HG03432 (cell line): ENCODE data around the gene CCP110.

Experiments used
- ATAC-seq: cut with Tn5 transposase; IDR thresholded peaks from one replicate; pipeline ENCODE4 v1.9.1; 2021; ENCODE audit warnings: mild to moderate bottlenecking, moderate library complexity; ENCODE audit not compliant: unreplicated experiment

The CCP110 gene

DNA sequence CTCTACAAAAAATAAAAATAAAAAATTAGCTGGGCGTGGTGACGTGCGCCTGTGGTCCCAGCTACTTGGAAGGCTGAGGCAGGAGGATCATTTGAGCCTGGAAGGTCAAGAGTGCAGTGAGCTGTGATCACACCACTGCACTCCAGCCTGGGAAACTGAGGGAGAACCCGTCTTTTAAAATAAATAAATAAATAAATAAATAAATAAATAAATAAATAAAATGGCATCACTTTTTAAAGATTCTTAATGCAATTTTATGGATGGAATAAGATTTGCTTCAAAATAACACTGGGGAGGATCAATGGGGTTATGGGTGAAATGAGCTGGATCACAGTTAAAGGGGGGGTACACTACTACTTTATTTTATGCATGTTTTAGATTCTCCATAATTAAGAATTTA lies 16.8 kb upstream of the CCP110 start:
- no peak for ATAC-seq

DNA sequence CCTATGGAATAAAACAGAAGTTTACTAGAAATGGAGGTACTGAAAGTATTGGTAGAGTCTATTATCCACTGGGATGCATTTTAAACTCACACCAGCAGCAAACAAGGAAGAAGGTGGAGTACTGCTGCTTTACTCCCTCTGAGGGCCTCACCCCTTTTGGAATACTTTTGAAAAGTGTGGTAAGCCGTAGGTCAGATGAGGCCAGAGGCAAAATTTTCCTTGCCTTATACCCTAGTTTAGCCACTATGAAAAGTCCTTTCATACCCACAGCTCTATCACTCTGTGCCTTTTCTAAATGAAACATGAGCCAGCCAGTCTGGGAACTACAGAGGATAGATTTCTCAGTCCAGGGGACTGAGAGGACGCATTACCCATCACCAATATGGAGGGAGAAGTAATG lies 15.9 kb upstream of the CCP110 start:
- no peak for ATAC-seq

DNA sequence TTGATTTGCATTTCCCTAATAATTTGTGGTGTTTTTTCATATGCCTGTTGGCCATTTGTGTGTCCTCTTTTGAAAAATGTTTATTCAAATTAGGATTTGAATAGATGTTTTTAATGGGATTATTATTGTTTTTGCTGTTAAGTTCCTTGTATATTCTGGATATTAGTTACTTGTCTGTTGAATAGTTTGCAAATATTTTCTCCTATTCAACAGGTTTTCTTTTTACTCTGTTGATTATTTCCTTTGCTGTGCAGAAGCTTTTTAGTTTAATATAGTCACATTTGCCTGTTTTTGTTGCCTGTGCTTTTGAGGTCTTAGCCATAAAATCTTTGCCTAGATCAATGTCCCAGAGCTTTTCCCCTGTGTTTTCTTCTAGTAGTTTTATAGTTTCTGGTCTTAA lies 11.4 kb upstream of the CCP110 start:
- no peak for ATAC-seq

DNA sequence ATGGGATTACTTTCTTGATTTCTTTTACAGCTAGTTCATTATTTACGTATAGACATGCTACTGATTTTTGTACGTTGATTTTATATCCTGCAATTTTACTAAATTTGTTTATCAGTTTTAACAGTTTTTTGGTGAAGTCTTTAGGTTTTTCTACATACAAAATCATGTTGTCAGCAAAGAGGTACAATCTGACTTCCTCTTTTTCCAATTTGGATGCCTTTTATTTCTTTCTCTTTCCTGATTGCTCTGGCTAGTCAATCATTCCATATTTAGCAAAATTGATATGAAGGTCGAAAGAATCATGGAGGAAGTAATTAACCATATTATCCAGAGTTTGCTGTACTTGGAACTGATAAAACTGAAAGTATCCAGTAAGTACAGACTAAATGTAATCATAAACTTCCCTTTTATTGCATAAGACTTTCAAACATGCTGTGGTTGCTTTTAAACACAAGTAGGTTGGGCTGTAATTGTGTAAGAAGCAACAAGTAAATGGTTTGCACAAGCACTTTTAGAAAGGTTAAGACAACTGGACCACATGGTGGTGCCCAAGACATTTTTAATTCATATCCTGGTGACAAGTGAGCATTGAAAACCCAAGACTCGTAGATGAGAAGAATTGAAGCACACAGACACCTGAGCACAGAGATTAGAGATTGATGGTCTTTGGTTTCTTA lies 10.2 kb upstream of the CCP110 start:
- no peak for ATAC-seq

DNA sequence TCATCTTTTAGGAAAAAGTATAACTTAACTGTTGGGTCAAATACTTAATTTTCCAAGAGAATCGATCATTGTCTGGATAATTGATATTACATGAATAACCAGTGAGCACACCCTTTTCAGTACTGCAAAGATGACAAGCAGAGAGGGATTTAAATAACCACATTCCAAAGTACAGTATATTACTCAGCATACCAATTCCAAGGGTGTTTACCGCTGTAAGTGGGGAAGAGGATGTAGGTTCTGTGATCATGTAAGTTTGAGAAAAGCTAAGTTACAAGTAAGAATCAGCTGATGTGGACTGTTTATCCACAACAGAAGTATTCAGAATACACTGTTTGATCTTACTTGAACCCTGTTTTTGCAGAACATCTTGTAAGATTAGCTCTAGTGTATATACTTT lies 8.0 kb upstream of the CCP110 start:
- no peak for ATAC-seq

DNA sequence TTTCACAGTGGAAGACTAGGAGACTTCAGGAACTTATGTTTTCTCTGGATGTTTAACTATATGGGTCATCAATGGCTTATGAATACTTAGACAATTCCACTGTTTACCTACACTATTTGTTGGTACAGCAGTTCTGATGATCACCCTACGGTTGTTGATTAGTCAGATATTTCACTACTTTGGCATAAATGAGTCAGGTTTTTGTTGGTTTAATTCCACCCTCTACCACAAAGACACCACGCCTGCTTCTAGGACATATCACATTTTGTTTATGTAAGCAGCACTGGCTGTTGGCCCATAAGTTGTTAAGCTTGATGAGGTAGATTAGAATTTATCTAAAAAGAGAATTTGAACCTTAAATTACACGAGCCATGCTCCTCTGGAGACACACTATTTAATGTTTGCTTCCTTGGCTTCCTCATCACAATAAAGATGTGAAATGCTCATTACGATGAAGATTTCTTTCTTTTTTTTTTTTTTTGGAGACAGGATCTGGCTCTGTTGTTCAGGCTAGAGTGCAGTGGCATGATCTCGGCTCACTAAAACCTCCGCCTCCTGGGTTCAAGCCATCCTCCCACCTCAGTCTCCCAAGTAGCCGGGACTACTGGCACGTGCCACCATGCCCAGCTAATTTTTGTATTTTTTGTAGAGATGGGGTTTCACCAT lies 6.2 kb upstream of the CCP110 start:
- ATAC-seq: no peak

DNA sequence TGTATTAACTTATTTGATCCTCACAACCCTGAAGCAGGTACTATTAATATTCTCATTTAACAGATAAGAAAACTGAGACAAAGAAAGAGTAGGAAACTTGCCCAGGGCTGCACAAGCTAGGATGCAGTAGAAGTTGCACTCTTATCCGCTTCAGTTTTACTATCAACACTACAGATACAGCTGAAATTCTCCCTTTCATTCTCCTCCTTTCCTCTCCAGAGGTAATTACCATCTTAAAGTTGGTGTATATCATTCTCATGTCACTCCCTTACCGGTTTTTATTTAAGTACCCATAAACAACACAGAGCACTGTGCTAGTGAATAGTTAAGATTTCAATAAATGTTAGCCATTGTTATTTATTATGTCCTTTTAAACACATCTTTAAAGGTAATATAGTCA lies 5.4 kb upstream of the CCP110 start:
- ATAC-seq: no peak

DNA sequence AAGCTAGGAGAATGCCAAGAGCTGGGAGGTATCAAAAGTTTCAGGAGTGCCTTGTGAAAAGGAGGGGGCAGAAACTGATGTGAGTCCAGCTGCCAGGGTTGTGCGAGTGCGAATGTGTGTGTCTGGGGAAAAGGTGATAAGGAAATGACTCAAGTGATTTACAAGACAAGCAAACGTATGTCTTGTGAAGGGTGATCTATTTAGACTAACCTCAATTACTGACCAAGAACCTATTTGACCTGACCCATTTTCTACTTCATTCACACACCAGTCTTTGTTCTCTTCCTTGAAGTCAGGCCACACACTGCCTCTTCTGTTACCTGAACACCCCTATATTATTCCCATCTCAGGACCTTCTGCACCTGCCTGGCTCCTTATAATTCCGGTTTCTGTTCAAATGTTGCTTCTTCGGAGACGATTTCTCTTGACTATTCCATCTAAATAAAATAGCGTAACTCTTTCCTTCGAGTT lies 2.8 kb upstream of the CCP110 start:
- no peak for ATAC-seq

DNA sequence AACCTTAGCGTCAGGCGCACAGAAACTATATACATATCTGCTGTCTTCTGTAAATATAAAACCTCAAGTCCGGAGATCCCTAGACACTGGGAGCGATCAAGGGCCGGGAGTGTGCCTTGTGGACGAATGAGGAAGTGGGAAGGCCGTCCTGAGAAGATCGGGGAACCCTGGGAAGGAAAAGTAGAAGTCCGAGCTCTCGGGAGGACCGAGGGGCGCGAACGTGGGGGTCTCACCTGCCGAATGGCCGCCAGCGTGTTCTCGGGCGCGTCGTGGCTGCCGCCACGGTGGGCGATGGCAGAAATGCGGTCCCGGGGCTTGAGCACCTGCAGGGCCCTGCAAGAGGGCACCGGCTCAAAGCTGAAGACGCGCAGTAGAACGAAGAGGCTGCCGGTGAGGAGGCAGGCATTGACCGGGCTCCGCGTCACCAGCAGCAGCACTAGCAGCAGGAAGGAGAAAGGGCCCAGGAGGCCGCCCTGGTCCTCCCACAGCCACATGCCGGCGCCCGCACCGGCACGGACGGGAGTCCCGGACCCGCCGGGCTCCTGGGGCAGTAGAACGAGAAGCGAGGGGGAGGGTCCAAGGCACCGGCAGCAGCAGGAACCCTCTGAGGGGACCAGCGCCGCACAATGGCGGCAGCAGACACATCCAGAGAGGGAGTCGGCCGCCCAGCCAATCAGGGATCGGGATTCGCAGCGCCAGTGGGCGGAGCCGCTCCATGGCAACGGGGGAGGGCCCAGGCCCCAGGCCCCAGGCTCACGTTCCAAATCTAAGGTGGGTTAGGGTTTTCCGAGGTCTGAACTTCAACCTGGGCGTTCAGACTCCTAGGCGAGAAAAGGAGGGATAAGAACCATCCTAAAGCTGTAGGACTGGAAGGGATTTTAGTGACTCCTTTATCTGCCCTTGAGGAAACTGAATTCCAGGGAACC lies 2.0 kb upstream of the CCP110 start, which contains the start of gene GDE1:
Gene GDE1 (minus strand): TSS at position 628 of the 926 bp plus-strand sequence. CDS start 134 bp downstream, at position 494.
- ATAC-seq: peak; percentile 80

DNA sequence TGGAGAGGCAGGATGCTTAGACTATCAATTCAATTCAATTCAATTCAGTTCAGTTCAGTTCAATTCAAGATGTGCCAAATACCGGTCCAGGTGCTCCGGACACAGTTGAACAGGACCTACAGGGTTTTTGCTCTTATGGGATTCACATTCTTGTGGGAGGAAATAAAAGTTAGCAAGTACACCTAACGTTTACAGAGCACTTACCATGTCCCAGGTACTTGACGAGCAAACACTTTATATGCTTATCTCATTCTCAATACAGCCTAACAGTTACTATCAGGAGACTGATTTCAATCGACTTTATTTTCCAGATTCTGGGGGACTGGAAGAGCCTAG lies 1.4 kb upstream of the CCP110 start:
- ATAC-seq: no peak

DNA sequence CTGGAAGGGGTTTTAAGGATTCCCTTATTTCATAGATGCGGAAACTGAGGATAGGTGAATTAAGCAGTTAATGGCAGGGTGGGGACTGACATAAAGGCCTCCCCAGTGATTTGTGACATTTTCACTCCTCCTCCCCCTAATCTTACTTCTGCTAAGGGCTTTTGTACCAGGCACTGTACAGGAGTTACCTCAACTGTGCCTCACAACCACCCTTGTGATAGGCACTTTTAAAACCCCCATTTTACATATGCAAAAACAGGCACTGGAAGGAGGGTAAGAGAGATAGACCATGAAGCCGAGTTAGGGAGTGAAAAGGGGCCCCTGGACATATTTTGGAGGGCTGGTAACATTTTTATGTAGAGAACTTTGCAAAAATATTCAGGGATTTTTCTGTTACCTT lies 982 bp upstream of the CCP110 start:
- no peak for ATAC-seq

DNA sequence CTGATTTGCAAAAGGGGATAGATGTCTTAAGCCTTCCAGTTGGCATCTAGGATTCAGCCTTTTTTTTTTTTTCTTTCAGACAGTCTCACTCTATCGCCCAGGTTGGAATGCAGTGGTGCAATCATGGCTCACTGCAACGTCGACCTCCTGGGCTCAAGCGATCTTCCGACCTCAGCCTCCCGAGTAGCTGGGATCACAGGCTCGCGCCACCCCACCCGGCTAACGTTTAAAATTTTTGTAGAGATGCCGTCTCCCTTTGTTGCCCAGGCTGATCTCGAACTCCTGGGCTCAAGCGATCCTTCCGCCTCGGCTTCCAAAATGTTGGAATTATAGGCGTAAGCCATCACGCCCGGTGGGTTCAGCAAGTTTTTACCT lies 571 bp upstream of the CCP110 start:
- no peak for ATAC-seq

DNA sequence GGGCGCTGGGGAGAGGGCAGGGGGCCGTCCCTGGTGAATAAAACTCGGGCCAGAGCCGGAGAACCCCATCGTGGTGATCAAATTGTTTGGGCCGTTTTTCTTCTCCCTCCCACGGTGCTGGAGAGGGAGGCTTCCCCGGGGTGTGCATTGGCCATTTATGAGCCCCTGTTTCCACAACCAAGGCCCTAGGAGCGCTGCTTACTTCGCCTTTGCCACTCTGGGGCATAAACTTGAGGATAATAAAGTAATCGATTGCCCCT lies 544 bp downstream of the CCP110 start:
- ATAC-seq: no peak

DNA sequence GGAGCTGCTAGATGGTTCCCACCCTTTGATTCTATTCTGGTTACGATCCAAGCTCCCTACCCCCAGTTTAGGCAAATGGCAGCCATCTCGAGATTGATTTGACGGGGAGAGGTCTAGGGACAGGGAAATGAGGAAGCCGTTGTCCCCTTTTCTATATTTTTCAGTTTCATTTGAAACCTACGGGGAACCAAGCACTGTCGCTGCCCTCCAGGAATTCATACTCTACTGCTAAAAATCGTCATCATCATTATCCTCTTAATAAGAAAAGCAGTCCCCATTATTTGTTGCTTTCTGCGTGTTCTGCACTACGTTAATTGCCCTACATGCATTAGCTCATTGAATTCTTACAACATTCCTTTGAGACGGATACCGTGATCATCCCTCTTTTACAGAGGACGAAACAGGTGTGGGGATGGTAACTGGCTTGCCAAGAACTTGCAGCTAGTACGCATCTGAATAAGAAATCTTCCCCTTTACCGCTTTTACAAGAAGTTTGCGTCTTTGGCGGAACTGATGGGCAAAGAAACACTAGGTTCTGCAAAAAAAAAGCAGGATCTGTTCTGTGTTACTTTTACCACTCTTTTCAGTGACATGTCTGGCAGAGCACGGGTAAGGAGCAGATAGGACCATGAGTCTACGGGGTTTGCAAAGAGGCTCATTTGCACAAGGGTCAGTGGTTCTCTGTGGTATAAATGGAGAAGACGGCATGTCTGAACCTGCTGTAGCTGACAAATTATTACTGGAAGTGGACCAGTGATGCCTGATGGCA lies 1.1 kb downstream of the CCP110 start:
- no peak for ATAC-seq

DNA sequence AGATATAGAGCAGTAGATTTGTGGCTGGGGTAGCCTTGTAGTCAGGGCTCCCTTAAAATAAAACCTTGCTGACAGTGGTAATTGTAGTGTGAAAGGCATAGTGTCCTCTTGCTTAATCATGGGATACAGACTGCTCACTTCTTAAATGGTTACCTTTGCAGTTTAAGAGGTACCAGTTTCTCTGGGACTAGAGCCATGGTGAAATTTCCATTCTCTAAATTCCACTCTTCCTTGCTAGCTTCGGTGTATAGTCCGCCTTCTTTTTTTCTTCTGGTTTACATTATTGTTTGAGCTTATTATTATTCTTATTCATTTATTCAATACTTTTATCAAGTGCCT lies 1.6 kb downstream of the CCP110 start:
- no peak for ATAC-seq

DNA sequence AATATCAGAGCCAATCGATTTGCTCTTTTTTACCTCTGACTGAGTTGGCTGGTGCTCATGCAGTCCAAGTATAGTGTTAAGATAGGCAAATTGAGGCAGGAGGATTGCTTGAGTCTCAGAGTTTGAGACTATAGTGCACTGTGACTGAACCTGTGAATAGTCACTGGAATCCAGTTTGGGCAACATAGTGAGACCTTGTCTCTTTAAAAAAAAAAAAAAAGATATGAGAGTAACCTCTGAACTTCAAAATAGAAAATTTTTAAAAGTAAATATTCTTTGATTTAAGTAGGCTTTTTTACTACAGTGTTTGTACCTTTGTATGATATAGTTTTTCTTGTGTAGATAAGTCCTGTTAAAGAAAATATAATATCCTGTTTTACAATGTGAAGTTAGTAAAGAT lies 3.4 kb downstream of the CCP110 start:
- ATAC-seq: no peak

DNA sequence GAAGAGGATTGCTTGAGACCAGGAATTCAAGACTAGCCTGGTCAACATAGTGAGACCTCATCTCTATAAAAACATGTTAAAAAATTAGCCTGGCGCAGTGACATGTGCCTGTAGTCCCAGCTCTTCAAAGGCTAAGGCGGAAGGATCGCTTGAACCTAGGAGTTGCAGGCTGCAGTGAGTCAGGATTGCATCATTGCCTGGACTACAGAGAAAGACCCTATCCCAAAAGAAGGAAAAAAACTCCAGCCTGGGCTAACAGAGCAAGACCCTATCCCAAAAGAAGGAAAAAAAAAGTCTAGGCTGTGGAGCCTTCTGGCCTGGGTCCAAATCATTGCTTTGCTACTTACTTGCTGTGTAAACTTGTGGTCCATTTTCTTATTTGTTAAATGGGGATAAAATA lies 4.9 kb downstream of the CCP110 start:
- no peak for ATAC-seq

DNA sequence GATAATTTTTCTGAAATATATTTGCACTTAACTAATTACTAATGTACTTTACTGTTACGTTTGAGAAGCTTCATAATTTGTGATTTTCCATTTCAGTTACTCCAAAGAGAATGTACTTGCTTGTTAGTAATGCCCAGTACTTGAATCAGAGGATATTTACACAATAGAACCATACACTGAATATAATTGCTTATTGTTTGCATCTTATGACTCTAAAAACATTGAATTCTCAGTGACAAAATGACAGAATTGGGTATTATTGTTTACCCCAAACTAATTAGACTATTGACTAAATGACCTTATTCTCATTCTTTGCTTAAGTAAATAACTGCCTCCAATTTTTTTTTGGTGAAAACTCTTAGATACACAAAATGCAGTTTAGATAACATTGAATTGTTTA lies 8.9 kb downstream of the CCP110 start:
- ATAC-seq: no peak

DNA sequence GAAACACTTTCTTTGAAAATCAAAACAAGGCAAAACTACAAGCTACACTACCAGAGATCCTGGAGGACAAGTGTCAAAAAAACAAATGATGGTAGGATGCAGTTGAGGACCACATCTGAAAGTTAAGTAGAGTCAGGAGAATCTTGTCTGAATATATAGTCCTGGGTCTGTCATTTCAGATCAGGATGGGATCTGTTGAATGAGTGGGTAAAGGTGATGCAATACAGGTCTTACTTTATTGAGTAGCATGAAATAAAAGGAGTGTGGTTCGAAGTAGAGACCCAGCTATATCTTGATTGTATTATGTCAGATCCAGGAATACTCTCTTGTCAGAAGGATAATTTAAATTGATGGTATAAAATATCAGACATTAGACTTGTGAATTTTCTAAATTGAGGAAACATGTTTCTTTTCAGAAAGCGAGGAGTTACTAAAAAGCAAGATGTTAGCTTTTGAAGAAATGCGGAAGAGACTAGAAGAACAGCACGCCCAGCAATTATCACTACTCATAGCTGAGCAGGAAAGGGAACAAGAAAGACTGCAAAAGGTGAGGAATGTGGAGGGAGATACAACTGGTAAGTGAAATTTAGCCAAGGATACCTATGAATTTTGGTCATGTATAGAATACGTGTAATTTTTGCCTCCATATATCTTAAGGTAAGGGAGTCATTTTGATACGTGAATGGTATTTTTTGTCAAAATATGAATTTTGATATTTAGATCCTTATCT lies 16.7 kb downstream of the CCP110 start:
- no peak for ATAC-seq

DNA sequence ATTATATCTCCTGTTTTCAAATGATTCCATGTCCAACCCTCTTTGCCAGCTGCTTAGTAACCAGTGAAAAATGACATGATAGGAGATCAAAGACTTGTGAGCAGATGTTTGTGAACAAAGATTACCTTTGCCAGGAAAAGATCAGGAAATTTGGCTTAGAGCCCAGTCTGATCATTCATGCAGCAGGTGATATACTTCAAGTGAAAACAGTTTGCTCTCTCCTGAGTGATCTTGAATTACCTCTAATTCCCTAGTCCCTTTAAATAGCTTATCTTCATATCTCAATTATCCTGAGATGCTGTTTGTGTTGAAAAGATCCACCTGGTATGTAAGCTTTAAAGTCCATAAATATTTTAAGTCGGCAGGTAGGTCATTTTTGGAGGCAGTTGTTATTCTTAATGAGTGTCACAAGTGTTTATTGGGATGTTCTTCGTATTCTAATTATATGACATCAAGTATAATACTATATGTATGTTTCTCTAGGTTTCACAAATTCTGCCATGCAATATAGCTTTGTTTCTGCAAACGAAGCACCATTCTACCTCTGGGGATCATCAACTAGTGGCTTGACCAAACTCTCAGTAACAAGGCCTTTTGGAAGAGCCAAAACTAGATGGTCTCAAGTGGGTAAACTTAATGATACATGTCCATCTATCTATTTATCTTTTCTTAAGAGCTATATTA lies 18.5 kb downstream of the CCP110 start:
- ATAC-seq: no peak
